ENCODE measurements around the gene LBP.

GRCh38 chr20:38302786-38303185 lies 43.5 kb upstream of the LBP start:
- TF ChIP-seq, protein P1, sequence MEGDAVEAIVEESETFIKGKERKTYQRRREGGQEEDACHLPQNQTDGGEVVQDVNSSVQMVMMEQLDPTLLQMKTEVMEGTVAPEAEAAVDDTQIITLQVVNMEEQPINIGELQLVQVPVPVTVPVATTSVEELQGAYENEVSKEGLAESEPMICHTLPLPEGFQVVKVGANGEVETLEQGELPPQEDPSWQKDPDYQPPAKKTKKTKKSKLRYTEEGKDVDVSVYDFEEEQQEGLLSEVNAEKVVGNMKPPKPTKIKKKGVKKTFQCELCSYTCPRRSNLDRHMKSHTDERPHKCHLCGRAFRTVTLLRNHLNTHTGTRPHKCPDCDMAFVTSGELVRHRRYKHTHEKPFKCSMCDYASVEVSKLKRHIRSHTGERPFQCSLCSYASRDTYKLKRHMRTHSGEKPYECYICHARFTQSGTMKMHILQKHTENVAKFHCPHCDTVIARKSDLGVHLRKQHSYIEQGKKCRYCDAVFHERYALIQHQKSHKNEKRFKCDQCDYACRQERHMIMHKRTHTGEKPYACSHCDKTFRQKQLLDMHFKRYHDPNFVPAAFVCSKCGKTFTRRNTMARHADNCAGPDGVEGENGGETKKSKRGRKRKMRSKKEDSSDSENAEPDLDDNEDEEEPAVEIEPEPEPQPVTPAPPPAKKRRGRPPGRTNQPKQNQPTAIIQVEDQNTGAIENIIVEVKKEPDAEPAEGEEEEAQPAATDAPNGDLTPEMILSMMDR (IDR thresholded peaks at IDR 0.05; ENCODE audit: extremely low read depth in 1 of 2, insufficient read depth in 1 of 2, low read depth in 1 of 2, low read length in 2 of 2): no peak
- no peak for TF ChIP-seq POLR2A (IDR thresholded peaks at IDR 0.05; ENCODE audit: low read depth, low read length)
- no peak for TF ChIP-seq POLR2AphosphoS5 (IDR thresholded peaks at IDR 0.05; ENCODE audit: insufficient read depth, low read depth, low read length)
- no peak for TF ChIP-seq JUN (IDR thresholded peaks at IDR 0.05; ENCODE audit: borderline replicate concordance, insufficient read depth, insufficient read length, low read depth)
- TF ChIP-seq, protein P2, sequence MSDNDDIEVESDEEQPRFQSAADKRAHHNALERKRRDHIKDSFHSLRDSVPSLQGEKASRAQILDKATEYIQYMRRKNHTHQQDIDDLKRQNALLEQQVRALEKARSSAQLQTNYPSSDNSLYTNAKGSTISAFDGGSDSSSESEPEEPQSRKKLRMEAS (IDR thresholded peaks at IDR 0.05; ENCODE audit: insufficient read depth, insufficient read length): no peak
- TF ChIP-seq EZH2 (IDR thresholded peaks at IDR 0.05; ENCODE audit: borderline replicate concordance, low read depth, low read length, severe bottlenecking): no peak
- TF ChIP-seq MYC (IDR thresholded peaks at IDR 0.05; ENCODE audit: low read depth, low read length): no peak
- TF ChIP-seq GATA2 (IDR thresholded peaks at IDR 0.05; ENCODE audit: insufficient read depth, insufficient read length, low read depth, low read length): no peak
- TF ChIP-seq FOS (IDR thresholded peaks at IDR 0.05; ENCODE audit: borderline replicate concordance, insufficient read depth, low read length): no peak

All from endothelial cell of umbilical vein (primary cell).